ENCODE measurements around the gene TACR1.

DNA sequence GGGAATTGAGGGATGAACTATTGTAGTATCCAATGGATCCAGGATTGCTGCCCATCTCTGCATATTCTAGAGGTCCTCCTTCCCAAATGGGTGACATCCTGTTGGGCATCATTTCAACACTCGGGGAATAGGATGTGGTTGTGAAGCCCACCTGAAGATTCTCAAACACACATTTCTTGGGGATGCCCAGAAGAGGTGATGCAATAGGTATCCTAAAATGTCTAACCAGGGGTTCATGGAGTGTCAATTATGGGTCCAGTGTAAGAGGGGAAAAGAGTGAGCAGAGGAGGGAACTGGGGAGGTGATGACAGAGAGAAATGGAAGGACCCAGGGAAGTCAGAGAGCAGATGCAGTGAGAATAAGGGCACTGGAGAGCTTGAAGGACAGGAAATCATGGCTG is 188.7 kb downstream of the TACR1 start:
- TF ChIP-seq RFX5 (IDR thresholded peaks at IDR 0.05; ENCODE audit: low read length): no peak
- TF ChIP-seq, protein P1, sequence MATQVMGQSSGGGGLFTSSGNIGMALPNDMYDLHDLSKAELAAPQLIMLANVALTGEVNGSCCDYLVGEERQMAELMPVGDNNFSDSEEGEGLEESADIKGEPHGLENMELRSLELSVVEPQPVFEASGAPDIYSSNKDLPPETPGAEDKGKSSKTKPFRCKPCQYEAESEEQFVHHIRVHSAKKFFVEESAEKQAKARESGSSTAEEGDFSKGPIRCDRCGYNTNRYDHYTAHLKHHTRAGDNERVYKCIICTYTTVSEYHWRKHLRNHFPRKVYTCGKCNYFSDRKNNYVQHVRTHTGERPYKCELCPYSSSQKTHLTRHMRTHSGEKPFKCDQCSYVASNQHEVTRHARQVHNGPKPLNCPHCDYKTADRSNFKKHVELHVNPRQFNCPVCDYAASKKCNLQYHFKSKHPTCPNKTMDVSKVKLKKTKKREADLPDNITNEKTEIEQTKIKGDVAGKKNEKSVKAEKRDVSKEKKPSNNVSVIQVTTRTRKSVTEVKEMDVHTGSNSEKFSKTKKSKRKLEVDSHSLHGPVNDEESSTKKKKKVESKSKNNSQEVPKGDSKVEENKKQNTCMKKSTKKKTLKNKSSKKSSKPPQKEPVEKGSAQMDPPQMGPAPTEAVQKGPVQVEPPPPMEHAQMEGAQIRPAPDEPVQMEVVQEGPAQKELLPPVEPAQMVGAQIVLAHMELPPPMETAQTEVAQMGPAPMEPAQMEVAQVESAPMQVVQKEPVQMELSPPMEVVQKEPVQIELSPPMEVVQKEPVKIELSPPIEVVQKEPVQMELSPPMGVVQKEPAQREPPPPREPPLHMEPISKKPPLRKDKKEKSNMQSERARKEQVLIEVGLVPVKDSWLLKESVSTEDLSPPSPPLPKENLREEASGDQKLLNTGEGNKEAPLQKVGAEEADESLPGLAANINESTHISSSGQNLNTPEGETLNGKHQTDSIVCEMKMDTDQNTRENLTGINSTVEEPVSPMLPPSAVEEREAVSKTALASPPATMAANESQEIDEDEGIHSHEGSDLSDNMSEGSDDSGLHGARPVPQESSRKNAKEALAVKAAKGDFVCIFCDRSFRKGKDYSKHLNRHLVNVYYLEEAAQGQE (IDR thresholded peaks at IDR 0.05; ENCODE audit: low read depth, low read length): no peak
- TF ChIP-seq, protein P2, sequence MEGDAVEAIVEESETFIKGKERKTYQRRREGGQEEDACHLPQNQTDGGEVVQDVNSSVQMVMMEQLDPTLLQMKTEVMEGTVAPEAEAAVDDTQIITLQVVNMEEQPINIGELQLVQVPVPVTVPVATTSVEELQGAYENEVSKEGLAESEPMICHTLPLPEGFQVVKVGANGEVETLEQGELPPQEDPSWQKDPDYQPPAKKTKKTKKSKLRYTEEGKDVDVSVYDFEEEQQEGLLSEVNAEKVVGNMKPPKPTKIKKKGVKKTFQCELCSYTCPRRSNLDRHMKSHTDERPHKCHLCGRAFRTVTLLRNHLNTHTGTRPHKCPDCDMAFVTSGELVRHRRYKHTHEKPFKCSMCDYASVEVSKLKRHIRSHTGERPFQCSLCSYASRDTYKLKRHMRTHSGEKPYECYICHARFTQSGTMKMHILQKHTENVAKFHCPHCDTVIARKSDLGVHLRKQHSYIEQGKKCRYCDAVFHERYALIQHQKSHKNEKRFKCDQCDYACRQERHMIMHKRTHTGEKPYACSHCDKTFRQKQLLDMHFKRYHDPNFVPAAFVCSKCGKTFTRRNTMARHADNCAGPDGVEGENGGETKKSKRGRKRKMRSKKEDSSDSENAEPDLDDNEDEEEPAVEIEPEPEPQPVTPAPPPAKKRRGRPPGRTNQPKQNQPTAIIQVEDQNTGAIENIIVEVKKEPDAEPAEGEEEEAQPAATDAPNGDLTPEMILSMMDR (IDR thresholded peaks at IDR 0.05): no peak
- TF ChIP-seq ELF1 (IDR thresholded peaks at IDR 0.05): no peak
- TF ChIP-seq FOXM1 (IDR thresholded peaks at IDR 0.05; ENCODE audit: low read depth): no peak
- TF ChIP-seq GABPA (IDR thresholded peaks at IDR 0.05; ENCODE audit: low read depth): no peak
